GM19351 (cell line): ENCODE data around the gene KLHDC7B.

Source experiments
- ATAC-seq: cut with Tn5 transposase; IDR thresholded peaks from one replicate; pipeline ENCODE4 v1.9.1; 2021; ENCODE audit warnings: mild to moderate bottlenecking, moderate library complexity; ENCODE audit not compliant: unreplicated experiment

KLHDC7B gene

DNA sequence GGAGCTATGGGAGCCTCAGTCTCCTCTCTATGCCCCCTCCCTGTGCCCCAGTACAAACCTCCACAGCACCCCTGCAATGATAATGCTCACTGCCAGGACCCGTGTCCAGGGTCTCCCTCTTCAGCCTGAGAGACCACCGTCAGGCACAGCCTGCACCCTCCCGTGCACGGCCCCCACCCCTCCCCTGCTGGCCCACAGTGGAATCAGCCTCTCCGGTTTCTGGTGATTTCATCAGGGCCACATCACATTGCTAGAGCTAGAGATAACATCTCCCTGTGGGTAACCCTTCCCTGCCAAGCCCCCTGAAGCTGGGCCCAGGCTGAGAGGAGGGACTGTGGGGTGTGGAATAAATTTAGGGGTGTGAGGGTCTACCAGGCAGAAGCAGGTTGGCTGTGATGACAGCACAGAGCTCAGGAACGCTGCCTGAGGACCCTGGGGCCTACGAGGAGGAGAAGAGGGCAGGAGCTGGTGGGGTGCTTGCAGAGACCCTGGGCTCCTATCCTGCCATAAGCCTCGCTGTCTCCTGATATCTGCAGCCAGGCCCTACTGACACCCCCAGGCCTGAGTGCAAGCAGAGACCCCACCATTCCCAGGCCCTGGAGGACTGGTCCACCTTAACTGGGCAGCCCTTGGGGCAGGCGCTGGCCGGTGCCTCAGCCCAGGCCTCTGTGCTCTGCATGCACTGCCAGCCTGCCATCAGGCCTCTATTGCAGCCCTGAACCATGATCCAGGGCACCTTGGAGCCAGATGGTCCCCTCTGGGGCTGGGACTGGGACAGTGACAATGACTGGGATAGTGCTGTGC lies at the start of gene KLHDC7B:
Gene KLHDC7B (plus strand): TSS at position 378 of the 804 bp plus-strand sequence. CDS start 345 bp downstream, at position 723.
- ATAC-seq = no peak

GRCh38 chr22:50497093-50497492 lies 48.6 kb upstream of the KLHDC7B start:
- ATAC-seq = no peak

DNA sequence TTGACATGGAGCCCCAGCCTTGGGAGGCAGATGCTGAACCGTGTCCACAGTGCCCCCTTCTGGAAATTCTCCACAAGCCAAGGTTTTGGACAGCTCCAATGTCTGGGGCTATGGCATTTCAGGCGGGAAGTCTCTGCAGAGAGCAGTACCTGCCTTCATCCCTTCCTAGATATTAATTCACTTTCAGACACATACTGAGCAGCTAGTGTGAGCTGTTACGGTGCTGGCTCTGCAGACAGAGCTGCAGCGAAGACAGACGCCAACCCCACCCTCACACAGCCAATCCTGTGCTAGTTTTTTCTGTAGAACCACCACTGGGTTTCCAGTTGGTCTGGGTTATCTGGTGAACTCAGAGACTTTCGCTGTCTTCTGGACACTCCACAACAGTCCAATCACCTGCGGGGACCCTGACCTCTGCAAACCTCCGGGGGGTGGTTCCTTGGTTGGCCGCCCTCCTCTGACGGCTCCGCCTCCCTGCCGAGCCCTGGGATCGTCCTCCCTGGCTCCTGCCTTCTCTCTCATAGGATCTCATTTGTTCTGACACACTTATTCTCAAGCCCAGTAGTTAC lies 47.3 kb upstream of the KLHDC7B start:
- ATAC-seq = no peak

GRCh38 chr22:50500452-50500851 lies 45.2 kb upstream of the KLHDC7B start:
- no peak for ATAC-seq

DNA sequence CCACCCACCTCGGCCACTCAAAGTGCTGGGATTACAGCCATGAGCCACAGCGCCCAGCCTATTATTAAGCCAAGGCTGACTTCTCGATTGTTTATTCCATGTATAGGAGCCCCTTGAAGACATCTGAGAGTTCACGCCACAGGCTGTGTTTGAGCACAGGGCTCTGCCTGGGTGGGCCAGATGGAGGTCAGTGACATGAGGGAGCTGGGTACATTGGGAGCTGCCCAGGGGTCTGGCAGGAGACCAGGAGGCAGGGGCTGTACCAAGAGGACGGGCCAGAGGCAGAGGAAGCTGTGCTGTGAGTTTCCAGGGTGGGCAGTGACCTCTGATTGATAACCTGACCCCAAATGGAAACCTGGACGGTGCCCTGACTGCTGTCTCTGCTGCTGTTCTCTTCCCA lies 43.6 kb upstream of the KLHDC7B start:
- ATAC-seq = no peak

DNA sequence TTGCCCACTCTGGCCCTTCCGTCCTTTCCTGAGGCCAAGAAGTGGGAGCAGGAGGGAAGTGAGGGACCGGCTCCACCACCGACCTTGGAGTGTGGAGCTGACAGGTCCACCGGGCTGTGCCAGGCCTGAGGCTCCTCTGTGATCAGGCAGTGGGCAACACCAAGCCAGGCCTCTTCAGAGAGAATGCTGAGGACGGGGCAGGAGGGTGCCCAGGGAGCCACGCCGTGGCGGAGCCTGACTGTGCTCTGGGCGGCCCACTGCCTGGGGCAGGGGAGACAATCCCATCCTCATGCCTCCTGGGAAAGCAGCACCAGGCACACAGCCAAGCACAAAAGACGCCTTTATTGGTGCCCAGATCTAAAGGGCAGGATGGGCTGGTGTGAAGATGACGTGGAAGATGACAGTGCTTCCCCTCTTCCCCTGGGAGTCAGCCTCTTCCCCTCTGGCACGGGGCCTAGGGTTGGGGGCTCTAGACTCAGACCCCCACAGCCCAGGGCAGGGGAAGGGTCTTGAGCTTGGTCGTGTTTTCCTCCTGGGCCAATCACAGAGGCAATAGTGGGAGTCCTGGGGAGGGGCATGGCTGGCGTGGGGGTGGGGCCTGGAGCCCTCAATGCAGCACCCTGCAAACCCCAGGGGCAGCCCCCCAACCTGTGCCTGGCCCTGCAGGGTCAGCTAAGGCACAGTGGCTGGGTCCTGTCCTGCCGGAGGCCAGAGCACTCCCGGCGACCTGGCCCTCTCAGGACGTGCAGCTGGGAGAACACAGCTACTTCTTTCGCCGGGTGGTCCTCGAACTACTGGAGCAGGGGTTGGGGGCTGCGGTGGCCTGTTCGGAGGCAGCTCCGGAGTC lies 42.8 kb upstream of the KLHDC7B start:
- no peak for ATAC-seq

GRCh38 chr22:50503475-50504145 lies 42.1 kb upstream of the KLHDC7B start:
- no peak for ATAC-seq

DNA sequence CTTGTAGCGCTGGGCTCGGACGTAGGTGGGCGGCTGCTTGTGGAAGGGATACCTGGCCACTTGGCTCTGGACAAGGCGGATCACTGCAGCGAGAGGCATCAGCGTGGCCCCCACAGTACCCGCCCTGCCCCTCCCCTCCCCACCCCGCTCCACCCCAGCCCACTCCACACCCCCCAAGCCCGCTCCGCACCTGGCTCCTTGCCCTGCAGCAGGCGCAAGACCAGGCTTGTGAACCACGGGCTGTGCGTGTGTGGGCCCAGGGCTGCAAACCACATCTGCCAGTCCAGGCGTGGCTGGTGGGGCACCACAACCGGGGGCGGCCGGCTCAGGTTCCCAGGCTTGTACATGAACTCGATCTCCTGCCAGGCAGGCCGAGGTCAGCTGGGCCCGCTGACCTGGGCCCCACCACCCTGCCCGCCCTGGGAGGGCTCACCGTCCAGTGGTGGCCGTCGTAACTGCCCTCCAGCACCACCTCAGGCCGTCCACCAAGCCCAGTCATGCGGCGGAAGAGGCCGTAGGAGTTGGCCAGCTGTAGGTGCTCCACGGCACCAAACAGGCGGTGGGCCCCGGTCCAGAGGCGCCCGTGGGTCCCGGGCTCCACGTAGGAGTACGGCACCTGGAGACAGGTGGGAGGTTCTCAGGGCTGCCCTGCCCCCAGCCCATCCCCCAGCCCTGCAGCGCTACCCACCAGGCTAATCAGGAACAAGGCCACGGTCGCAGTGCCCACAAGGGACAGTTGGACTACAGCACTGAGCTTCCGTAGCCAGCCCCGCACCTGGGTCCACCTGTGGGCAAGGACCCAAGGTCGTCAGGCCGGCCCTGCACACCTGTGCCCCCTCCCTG lies 41.1 kb upstream of the KLHDC7B start:
- ATAC-seq = no peak

DNA sequence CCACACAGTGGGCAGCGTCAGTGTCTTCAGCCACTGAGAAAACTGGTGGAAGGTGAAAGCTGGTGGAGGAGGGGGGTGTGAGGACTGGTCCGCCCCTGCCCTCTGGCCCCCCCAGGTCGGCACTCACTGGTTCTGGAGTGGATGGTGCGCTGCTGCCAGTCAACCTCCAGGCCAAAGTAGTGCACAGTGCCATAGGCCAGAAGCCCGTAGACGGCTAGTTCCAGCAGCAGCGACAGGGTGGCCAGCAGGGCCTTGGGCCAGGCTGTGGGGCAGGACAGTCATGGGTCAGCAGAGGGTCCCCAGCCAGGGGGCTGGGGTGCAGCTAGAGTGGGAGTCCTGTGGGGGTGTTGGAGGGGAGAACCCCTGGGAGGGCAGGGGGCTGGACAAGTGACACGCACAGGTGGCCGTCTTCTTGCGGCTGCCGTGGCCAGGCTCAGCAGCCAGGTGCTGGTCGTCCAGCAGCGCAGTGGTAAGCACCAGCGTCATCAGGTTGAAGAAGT lies 40.4 kb upstream of the KLHDC7B start:
- ATAC-seq = no peak

DNA sequence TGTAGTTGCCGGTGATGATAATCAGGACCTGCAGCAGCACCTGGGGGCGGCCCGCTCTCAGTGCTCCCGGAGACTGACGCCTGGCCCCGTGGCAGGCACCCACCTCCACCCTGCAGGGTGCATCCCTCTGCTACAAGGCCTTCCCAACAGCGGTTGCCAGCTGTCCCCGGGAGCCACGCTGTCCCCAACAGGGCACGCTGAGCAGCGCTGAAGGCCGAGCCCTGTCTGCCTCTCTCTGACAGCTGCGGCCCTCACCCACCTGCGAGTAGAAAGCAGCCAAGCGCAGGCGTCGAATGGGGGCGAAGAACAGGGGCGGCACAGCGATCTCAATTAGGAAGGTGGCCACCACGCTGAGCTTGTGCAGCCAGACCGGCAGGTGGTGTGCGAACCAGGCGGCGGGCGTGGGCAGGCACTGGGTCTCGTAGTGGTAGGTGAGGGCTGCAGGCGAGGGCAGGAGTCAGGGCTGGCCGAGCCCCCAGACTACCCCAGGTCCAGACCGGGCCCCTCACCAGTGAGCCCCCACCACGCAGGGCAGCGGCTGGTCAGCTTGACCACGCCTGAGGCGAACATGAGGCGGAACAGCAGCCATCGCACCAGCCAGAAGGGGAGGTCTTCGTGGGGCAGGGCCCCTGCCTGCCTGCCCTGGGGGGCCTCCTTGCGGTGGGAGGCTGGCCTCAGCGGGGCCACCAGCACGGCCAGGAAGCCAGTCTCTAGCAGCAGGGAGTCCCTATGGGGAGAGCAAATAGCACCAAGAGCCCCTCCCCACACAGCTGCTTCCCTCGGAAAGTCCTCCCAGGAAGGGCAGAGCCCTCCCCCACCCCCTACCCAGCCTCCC lies 39.7 kb upstream of the KLHDC7B start:
- ATAC-seq = no peak

DNA sequence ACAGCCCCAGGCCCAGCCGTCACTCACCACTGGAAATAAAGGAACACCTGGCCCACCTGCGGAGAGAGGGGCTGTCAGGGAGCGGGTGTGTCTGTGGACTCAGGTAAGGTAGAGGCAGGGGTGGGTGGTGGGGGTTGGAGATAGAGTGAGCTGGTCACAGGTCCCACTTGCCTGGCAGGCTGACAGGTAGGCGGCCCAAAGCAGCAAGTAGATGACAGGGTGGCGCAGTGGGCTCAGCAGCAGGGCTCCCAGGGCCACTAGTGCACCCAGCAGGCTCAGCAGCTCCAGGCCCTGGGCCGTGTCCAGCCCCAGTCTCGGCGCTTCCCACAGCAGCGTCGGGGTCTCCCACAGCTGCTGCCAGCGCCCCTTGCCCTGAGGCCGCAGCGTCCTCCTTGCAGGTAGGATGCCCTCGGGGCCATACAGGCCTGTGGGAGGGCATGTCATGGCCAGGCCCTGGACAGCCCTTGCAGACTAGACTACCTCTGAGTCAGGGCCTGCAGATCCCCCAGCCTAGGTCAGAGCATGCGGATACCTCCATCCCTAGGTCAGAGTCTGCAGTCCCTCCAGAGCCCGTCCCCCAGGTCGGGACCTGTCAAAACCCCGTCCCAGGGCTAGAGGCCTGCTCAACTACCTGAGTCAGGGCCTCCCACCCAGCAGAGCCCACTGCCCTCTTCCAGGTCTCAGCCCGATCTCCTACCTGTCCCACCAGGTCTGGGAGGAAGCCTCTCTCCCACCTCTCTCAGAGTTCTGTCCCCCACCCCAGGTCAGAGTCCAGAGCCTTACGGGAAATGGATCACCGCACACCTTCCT lies 38.9 kb upstream of the KLHDC7B start:
- ATAC-seq = no peak

DNA sequence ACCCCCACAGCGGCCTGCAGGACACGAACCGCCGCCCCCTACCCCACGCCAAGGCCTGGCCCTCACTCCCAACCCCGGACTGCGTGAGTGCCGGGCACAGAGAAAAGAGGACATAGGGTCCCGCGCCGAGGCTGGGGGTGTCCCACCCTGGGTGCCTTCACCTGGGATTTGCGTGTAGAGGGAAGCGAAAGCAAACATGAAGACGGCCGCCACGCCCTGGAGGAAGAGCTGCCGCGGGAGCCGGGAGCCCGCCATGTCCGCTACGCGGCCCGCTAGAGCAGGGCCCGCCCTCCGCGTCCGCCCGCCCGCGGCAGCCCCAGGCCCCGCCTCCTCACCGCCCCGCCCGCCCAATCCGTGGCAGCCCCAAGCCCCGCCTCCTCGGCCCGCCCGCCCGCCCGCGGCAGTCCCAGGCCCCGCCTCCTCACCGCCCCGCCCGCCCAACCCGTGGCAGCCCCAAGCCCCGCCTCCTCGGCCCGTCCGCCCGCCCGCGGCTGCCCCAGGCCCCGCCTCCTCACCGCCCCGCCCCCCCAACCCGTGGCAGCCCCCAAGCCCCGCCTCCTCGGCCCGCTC lies 38.2 kb upstream of the KLHDC7B start, which contains the start of gene LMF2:
Gene LMF2 (minus strand): TSS at position 282 of the 570 bp plus-strand sequence. CDS start 27 bp downstream, at position 255.
- ATAC-seq = peak; percentile 74

DNA sequence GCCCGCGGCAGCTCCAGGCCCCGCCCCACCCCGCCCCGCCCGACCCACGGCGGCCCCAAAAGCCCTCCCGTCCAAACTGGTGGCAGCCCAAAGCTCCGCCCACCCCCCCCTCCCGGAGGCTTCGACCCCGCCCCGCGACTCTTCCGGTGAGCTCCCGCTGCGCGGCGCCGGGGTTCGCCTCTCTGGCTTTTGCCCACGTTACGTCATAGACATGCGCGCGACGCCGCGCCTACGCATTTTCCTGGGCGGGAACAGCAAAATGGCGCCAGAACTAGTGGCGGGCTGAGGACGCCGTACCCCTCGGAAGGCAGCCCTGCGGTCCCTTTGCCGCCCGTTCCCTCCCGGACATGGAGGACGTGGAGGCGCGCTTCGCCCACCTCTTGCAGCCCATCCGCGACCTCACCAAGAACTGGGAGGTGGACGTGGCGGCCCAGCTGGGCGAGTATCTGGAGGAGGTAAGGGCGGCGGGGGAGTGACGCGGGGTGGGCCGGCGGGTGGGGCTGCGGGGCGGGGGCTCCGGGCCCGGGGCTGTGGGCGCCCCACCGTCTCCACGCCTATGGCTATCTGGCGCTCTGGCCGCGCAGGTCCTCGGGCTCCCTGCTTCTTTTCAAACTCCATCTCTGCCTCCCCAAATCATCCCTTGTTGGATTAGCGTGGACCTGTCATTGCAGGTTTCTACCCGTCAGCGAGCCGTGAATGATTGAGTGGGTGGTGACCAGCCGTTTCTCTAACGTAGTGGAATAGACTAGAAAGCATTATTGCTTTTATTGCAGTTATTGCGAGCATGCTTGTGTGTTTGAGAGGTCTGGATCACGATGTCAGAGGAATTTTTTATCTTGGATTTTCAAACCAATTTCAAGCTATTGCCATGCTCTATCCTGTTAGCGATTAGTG lies 37.5 kb upstream of the KLHDC7B start, which contains the start of gene NCAPH2:
Gene NCAPH2 (plus strand): TSS at position 234 of the 894 bp plus-strand sequence. CDS start 114 bp downstream, at position 348.
- peak; percentile 53 for ATAC-seq

- no peak for ATAC-seq
These were observed 36.8 kb upstream of the KLHDC7B start for GRCh38 chr22:50508897-50509296.

GRCh38 chr22:50513175-50513574 lies 32.5 kb upstream of the KLHDC7B start:
- no peak for ATAC-seq

DNA sequence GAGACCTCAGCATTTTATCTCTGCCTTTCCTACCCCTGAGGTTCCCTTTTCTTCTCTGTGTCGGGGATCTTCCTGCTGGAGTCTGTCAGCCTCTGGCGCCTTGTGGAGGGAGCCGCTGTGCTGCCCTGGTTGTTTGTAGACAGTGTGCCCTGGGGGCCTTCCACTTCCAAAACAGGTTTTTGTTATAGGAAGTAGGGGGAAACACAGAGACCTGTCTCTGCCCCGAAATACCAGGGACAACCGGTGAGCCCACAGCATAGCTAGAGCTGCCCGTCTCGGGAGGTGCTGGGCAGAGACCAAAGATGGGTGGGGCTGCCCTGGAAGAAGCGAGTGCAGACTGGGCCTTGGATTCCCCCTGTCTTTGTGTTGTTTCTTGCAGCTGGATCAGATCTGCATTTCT lies 29.6 kb upstream of the KLHDC7B start:
- no peak for ATAC-seq

DNA sequence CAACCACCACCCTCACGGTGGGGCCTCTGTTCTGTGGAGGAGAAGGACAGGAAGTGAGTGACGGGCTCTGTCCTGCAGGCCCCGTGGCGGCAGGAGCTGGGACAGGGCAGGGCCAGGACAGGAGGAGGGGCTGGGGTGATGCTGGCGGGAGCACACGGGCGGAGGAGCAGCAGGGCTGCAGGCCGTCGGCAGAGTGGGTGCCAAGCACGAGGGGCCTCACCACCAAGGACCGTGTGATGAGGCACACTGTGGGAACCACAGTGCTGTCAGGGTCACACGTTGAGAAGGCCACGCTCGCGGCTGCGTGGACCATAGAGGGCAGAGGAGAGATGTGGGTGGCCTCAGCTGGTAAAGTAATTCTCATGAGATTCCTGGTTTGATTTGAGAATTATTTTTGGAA lies 28.8 kb upstream of the KLHDC7B start:
- ATAC-seq = no peak
